K562 (cell line): ENCODE data around the gene RNFT2. TPM values are rescaled to one million over a fixed set of nuclear protein-coding genes. Genes with fewer than 3 reads are reported as not detected.

Experiments used
- ATAC-seq: fragments of 200-7000 bp; cut with Tn5 transposase; 3 replicates; pipeline ENCODE4 v1.9.1; 2020; ENCODE audit warnings: moderate library complexity
- BruUV-seq: library from RNA; stranded (reverse); fragments of 400-500 nt; replicated peaks from 2 replicates; lab custom pipeline; 2021; lab: Mats Ljungman, UMichigan
- CTCF ChIA-PET: fragments of 300-600 bp; formaldehyde crosslinking; extraction: SDS; loops from one replicate; lab custom pipeline; 2021; ENCODE audit warnings: low intra/inter-chr PET ratio; lab: Yijun Ruan, JAX
- POLR2A ChIA-PET: fragments of 300-600, 350-650 bp; sonication (Branson Sonifier 250); formaldehyde crosslinking; extraction: SDS; loops from one replicate; lab custom pipeline; 2021; ENCODE audit warnings: antibody characterized with exemption, inconsistent platforms; lab: Yijun Ruan, JAX
- DNase-seq, 4 experiments: peaks; one replicate each; pipeline versions ENCODE4 v3.0.0 to v3.0.0-alpha.2; 2011 to 2018; ENCODE audit warnings: low spot score in 3 of 4, mixed read lengths in 3 of 4; ENCODE audit errors: extremely low read depth in 1 of 4
- FAIRE-seq: peaks from 2 replicates; lab custom pipeline; 2011; peaks lifted over from hg19 to GRCh38; lab: Jason Lieb, UNC
- H2AFZ ChIP-seq: 2 replicates; pipeline ENCODE4 v1.6.0; 2011; ENCODE audit warnings: low read depth, low read length, control low read depth, inconsistent platforms
- H3K27ac ChIP-seq: fragments of 200-600 bp; 3 replicates; pipeline ENCODE4 v1.8.0; 2011; ENCODE audit warnings: low read depth, mild to moderate bottlenecking, control low read depth, inconsistent platforms, low read length, moderate library complexity, mixed read lengths; ENCODE audit errors: extremely low read depth
- H3K27me3 ChIP-seq, 2 experiments: fragments of 300-600 bp in 1 of 2; 2 replicates in 1 of 2; 3 replicates in 1 of 2; pipeline versions ENCODE4 v1.6.0 to v1.8.0; 2011; ENCODE audit warnings: inconsistent platforms in 2 of 2, low read length in 2 of 2, mild to moderate bottlenecking in 1 of 2, mixed read lengths in 1 of 2, moderate library complexity in 1 of 2; ENCODE audit not compliant: control insufficient read depth in 2 of 2, insufficient read depth in 2 of 2
- H3K36me3 ChIP-seq: fragments of 300-600 bp; 3 replicates; pipeline ENCODE4 v1.8.0; 2011; ENCODE audit warnings: mild to moderate bottlenecking, low read length, inconsistent platforms; ENCODE audit not compliant: control insufficient read depth, insufficient read depth
- H3K4me1 ChIP-seq, 2 experiments: fragments of 200-600 bp in 1 of 2; replicated peaks in 1 of 2; 2 replicates in 1 of 2; 3 replicates in 1 of 2; pipeline versions ENCODE4 v1.5.1 to v1.8.0; 2011; ENCODE audit warnings: inconsistent platforms in 2 of 2, low read length in 2 of 2, mild to moderate bottlenecking in 1 of 2, mixed read lengths in 1 of 2, moderate library complexity in 1 of 2; ENCODE audit not compliant: control insufficient read depth in 2 of 2, insufficient read depth in 2 of 2
- H3K4me2 ChIP-seq: 2 replicates; pipeline ENCODE4 v1.6.1; 2011; ENCODE audit warnings: low read length, control low read depth, inconsistent platforms, mixed read lengths; ENCODE audit not compliant: insufficient read depth
- H3K4me3 ChIP-seq: fragments of 200-600 bp; sonication (generic), shearing (Covaris generic); 2 replicates; pipeline ENCODE4 v1.5.1; 2016; ENCODE audit warnings: control low read depth, inconsistent platforms
- H3K79me2 ChIP-seq: fragments of 200-600 bp; 3 replicates; pipeline ENCODE4 v1.8.0; 2011; ENCODE audit warnings: low read length, inconsistent platforms; ENCODE audit not compliant: control insufficient read depth, insufficient read depth
- H3K9ac ChIP-seq, 2 experiments: 2 replicates each; pipeline versions ENCODE4 v1.6.0 to v1.6.1; 2011; ENCODE audit warnings: low read depth in 2 of 2, low read length in 2 of 2, control low read depth in 1 of 2, inconsistent platforms in 1 of 2, mild to moderate bottlenecking in 1 of 2, mixed read lengths in 1 of 2; ENCODE audit not compliant: insufficient read depth in 1 of 2
- H3K9me1 ChIP-seq: one replicate; pipeline ENCODE4 v1.6.0; 2011; ENCODE audit warnings: inconsistent platforms, mild to moderate bottlenecking, low read length, moderate library complexity; ENCODE audit not compliant: control insufficient read depth, insufficient read depth
- H3K9me3 ChIP-seq: replicated peaks from 2 replicates; pipeline ENCODE4 v1.5.1; 2011; ENCODE audit warnings: low read depth, low read length, inconsistent platforms; ENCODE audit not compliant: control insufficient read depth, insufficient read depth
- H4K20me1 ChIP-seq: replicated peaks from 2 replicates; pipeline ENCODE4 v1.6.1; 2011; ENCODE audit warnings: low read length, inconsistent platforms, mixed read lengths; ENCODE audit not compliant: control insufficient read depth, insufficient read depth
- GATAD2B ChIP-seq: fragments of 450-650 bp; IDR thresholded peaks from 2 replicates; pipeline ENCODE4 v1.6.1; 2017; ENCODE audit warnings: mild to moderate bottlenecking, borderline replicate concordance
- NBN ChIP-seq: fragments of 450-650 bp; IDR thresholded peaks from 2 replicates; pipeline ENCODE4 v1.6.1; 2016; ENCODE audit warnings: low read depth, mild to moderate bottlenecking
- RAD21 ChIP-seq, 2 experiments: fragments of 250-450 bp in 1 of 2; fragments of 450-650 bp in 1 of 2; sonication (Bioruptor Pico) in 1 of 2; formaldehyde crosslinking in 1 of 2; IDR thresholded peaks in 1 of 2; conservative IDR thresholded peaks in 1 of 2; 2 replicates each; pipeline versions ENCODE4 v1.4.0 to v1.8.0; 2020 to 2022; ENCODE audit warnings: mild to moderate bottlenecking in 2 of 2, moderate library complexity in 1 of 2
- RBM34 ChIP-seq: fragments of 200-400 bp; formaldehyde crosslinking; IDR thresholded peaks from 2 replicates; pipeline ENCODE4 v1.6.1; 2018; ENCODE audit warnings: low read length, borderline replicate concordance; ENCODE audit not compliant: insufficient read depth
- SRF ChIP-seq, 2 experiments: fragments of 250-450, 450-650 bp in 1 of 2; sonication (Bioruptor Pico) in 1 of 2; sonication (generic) in 1 of 2; formaldehyde crosslinking; IDR thresholded peaks; 2 replicates each; pipeline versions ENCODE4 v1.5.0 to v1.5.1; 2020 to 2022; ENCODE audit warnings: mild to moderate bottlenecking in 1 of 2, missing genetic modification reagents in 1 of 2
- TCF15 ChIP-seq: fragments of 250-450 bp; sonication (Bioruptor Pico); IDR thresholded peaks from 2 replicates; pipeline ENCODE4 v1.8.0; 2022; ENCODE audit warnings: moderate library complexity, mild to moderate bottlenecking, inconsistent platforms
- TCF3 ChIP-seq: sonication (generic); formaldehyde crosslinking; IDR thresholded peaks from 2 replicates; pipeline ENCODE4 v1.4.0; 2020; ENCODE audit warnings: mild to moderate bottlenecking, missing genetic modification reagents
- XRCC5 ChIP-seq: fragments of 200-400 bp; formaldehyde crosslinking; IDR thresholded peaks from 2 replicates; pipeline ENCODE4 v1.6.1; 2017; ENCODE audit warnings: low read depth, mild to moderate bottlenecking, low read length
- ZC3H8 ChIP-seq: fragments of 450-650 bp; IDR thresholded peaks from 2 replicates; pipeline ENCODE4 v1.6.1; 2017
- ZNF583 ChIP-seq: fragments of 250-450 bp; sonication (Bioruptor Pico); IDR thresholded peaks from 2 replicates; pipeline ENCODE4 v1.4.0; 2020
- WGBS: fragments of 100-300 bp; shearing (Covaris generic); methylation state at CpG from one replicate; pipeline ENCODE4 v1.1.6; 2016; ENCODE audit warnings: low coverage, mixed read lengths; ENCODE audit not compliant: insufficient coverage; ENCODE audit errors: missing lambda C conversion rate; 5-methylcytosine and 5-hydroxymethylcytosine counted together
- in situ Hi-C: fragments of 300-500 bp; cut with MboI; formaldehyde crosslinking; loops from 4 replicates; pipeline ENCODE4 v1.15.0; 2018; ENCODE audit warnings: inconsistent platforms, mixed read lengths
- intact Hi-C: fragments of 100-400 bp; cut with micrococcal nuclease; formaldehyde crosslinking; loops from 2 replicates; pipeline ENCODE4 v1.14.2; 2022
- polyA plus RNA-seq, 8 experiments: library from polyadenylated mRNA; depleted of rRNA in 4 of 8; stranded (reverse) in 5 of 8; unstranded in 3 of 8; fragments of >200 nt; fragmentation: Nextera tagmentation in 2 of 8; fragmentation: Illumina TruSeq in 1 of 8; extraction: Ambion mirVana in 2 of 8; extraction: Trizol in 1 of 8; gene quantifications; 2 replicates each; pipeline versions ENCODE4 v1.2.1 to v1.2.3, GENCODE V29; 2011 to 2014; ENCODE audit warnings: inconsistent platforms in 1 of 8, missing spikeins in 1 of 8
- total RNA-seq, 7 experiments: library from RNA; depleted of rRNA in 6 of 7; stranded (reverse); fragments of >200 nt in 6 of 7; fragmentation: Illumina TruSeq in 2 of 7; extraction: Trizol in 2 of 7; gene quantifications; 2 replicates each; pipeline versions ENCODE4 v1.2.1 to v1.2.3, GENCODE V29; 2011 to 2021; ENCODE audit warnings: low replicate concordance in 1 of 7
- TF ChIP-seq, protein P1 (sequence below), 2 experiments: fragments of 450-650 bp in 1 of 2; sonication (generic) in 1 of 2; formaldehyde crosslinking; conservative IDR thresholded peaks; 2 replicates each; pipeline versions ENCODE4 v1.4.0 to v1.8.1; 2020 to 2022; ENCODE audit warnings: mild to moderate bottlenecking in 1 of 2, missing genetic modification reagents in 1 of 2
- TF ChIP-seq, protein P2 (sequence below): fragments of 450-650 bp; IDR thresholded peaks from 2 replicates; pipeline ENCODE4 v1.6.1; 2018; ENCODE audit not compliant: partially characterized antibody

The RNFT2 gene
- total and polyA plus RNA-seq, 9 of the 15 experiments (the other 6 are each of a cell fraction or from before 2014, with no cell fraction given), result 3.6 to 26.3 (median 9.5) TPM

GRCh38 chr12:116700066-116700465, 38.0 kb upstream of the RNFT2 start:
- H3K4me3 ChIP-seq, result no peak overlapping the region
- H3K79me2 ChIP-seq, result no peaks in the 10 kb centered on the region
- intact Hi-C loops (no loop called here), in situ Hi-C loops (loop anchor here (10.0 to 25.0 kb wide), 2 partner anchors 262 to 415 kb away; no protein-coding TSS in a partner anchor)
- no peak for DNase-seq
- no peaks in the 10 kb centered on the region for H3K9me1 ChIP-seq
- no peak overlapping the region for H2AFZ ChIP-seq
- POLR2A ChIA-PET, result interaction anchor here (1.2 kb wide), 1 partner anchor 9 kb away, joined by 3 read pairs; no protein-coding TSS in a partner anchor
- H3K4me1 ChIP-seq, result no peaks in the 10 kb centered on the region
- no peaks in the 10 kb centered on the region for H4K20me1 ChIP-seq
- WGBS, result 37% methylated on average over 6 of the region's 6 CpGs
- H3K27me3 ChIP-seq, result peaks cover 11 to 19% of the 10 kb centered on the region in 2 experiments; a peak in 4 of 5 replicates
- no peaks in the 10 kb centered on the region for H3K36me3 ChIP-seq
- peak overlapping the region in 1 of 2 experiments; percentile 11; a peak in 1 of 4 replicates for H3K9ac ChIP-seq
- no peak overlapping the region for H3K27ac ChIP-seq
- H3K9me3 ChIP-seq, result no peaks in the 10 kb centered on the region
- TF ChIP-seq TCF3 (CRISPR knock-in tag) (no peak), SRF (CRISPR knock-in tag; IDR thresholded peaks at IDR 0.05) (no peak), RAD21 (CRISPR knock-in tag; conservative IDR thresholded peaks at IDR 0.05 in 1 of 2, IDR thresholded peaks at IDR 0.05 in 1 of 2) (no peak), GATAD2B (no peak), NBN (no peak), RBM34 (no peak), ZNF583 (CRISPR knock-in tag) (no peak), ZC3H8 (no peak), XRCC5 (no peak), TCF15 (no peak)
- TF ChIP-seq, protein P1, sequence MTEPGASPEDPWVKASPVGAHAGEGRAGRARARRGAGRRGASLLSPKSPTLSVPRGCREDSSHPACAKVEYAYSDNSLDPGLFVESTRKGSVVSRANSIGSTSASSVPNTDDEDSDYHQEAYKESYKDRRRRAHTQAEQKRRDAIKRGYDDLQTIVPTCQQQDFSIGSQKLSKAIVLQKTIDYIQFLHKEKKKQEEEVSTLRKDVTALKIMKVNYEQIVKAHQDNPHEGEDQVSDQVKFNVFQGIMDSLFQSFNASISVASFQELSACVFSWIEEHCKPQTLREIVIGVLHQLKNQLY (CRISPR knock-in tag; conservative IDR thresholded peaks at IDR 0.05), result no peak
- TF ChIP-seq, protein P2, sequence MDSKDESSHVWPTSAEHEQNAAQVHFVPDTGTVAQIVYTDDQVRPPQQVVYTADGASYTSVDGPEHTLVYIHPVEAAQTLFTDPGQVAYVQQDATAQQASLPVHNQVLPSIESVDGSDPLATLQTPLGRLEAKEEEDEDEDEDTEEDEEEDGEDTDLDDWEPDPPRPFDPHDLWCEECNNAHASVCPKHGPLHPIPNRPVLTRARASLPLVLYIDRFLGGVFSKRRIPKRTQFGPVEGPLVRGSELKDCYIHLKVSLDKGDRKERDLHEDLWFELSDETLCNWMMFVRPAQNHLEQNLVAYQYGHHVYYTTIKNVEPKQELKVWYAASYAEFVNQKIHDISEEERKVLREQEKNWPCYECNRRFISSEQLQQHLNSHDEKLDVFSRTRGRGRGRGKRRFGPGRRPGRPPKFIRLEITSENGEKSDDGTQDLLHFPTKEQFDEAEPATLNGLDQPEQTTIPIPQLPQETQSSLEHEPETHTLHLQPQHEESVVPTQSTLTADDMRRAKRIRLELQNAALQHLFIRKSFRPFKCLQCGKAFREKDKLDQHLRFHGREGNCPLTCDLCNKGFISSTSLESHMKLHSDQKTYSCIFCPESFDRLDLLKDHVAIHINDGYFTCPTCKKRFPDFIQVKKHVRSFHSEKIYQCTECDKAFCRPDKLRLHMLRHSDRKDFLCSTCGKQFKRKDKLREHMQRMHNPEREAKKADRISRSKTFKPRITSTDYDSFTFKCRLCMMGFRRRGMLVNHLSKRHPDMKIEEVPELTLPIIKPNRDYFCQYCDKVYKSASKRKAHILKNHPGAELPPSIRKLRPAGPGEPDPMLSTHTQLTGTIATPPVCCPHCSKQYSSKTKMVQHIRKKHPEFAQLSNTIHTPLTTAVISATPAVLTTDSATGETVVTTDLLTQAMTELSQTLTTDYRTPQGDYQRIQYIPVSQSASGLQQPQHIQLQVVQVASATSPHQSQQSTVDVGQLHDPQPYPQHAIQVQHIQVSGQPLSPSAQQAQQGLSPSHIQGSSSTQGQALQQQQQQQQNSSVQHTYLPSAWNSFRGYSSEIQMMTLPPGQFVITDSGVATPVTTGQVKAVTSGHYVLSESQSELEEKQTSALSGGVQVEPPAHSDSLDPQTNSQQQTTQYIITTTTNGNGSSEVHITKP, result no peak
- H3K4me2 ChIP-seq, result no peak overlapping the region
- no TSS peak for BruUV-seq
- no peak for FAIRE-seq
- no peak for ATAC-seq
- CTCF ChIA-PET, result interaction anchor here (0.7 kb wide), 1 partner anchor 552 kb away, joined by 4 read pairs; no protein-coding TSS in a partner anchor
